Umbilical cord (tissue), 2 donors: ENCODE measurements around the gene RC3H2. TPM values are rescaled to one million over a fixed set of nuclear protein-coding genes. Genes with fewer than 3 reads are reported as not detected.

Experiments used
- DNase-seq: peaks from one replicate; pipeline ENCODE4 v3.0.0-alpha.2; 2015; ENCODE audit warnings: low spot score
- total RNA-seq: library from RNA; depleted of rRNA; stranded (reverse); fragments of >200 nt; gene quantifications from one replicate; pipeline ENCODE4 v1.2.3, GENCODE V29; 2014; ENCODE audit warnings: low replicate concordance; ENCODE audit not compliant: insufficient read depth

RC3H2 gene
- total RNA-seq, 1 donor from 2014 or later = 44.1 TPM

DNA sequence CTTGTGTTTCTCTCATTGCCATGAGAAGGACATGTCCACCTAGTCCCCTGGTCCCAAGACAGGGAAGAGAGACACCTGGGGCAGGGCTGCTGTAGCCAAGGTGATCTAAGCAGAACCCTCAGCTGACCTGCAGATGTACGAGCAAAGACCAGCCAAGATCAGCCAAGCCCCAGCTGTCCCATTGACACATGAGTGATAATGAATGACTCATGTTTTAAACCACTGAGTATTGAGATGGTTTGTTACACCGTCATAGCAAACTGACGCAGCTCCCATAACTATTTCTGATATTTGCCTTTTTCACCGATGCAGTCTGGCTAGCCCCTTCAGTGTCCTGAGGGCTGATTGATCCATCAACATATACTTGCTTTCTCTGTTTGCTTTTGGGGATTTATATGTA lies 98.5 kb downstream of the RC3H2 start:
- no peak for DNase-seq

DNA sequence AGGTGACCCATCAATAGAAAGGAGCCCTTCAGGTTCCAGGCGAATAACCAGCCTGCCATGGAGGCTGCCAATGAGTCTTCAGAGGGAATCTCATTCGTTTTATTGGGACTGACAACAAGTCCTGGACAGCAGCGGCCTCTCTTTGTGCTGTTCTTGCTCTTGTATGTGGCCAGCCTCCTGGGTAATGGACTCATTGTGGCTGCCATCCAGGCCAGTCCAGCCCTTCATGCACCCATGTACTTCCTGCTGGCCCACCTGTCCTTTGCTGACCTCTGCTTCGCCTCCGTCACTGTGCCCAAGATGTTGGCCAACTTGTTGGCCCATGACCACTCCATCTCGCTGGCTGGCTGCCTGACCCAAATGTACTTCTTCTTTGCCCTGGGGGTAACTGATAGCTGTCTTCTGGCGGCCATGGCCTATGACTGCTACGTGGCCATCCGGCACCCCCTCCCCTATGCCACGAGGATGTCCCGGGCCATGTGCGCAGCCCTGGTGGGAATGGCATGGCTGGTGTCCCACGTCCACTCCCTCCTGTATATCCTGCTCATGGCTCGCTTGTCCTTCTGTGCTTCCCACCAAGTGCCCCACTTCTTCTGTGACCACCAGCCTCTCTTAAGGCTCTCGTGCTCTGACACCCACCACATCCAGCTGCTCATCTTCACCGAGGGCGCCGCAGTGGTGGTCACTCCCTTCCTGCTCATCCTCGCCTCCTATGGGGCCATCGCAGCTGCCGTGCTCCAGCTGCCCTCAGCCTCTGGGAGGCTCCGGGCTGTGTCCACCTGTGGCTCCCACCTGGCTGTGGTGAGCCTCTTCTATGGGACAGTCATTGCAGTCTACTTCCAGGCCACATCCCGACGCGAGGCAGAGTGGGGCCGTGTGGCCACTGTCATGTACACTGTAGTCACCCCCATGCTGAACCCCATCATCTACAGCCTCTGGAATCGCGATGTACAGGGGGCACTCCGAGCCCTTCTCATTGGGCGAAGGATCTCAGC lies 104.8 kb downstream of the RC3H2 start, which contains the start of gene OR1K1:
Gene OR1K1 (plus strand): TSS at position 58 of the 995 bp plus-strand sequence. CDS start 0 bp downstream, at position 58.
- no peak for DNase-seq

DNA sequence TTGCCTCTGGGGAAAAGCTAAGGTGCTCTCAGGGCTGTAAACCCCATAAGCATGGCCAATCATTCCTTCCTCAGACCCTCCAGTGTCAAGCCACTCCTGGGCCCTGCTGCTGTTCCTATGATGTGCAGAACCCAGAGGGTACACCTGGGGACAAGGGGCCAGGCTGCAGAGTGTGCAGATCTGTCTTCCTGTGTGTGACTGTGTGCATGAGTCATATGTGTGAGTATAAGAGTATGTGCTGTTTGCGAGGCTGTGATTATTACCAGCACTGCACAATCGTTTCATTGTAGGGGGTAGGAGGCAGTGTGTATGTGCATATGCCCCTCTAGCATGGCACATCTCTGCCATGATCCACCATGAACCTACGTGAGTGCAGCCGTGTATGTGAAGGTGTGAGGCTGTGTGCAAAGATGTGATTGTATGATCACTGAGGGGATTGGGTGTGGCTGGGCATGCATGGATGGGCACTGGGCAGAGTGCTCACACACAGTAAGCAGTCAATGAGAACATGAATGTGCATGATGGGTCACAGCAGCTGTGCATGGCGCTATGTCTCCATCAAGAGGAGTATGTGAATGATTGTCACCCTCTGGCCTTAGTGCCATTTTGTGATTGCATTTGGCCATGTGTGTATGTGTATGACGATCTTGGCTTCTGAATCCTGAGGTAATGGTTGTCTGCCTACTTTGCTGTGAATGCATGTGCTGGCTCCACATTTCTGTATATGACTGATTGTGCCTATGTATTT lies 107.7 kb downstream of the RC3H2 start:
- no peak for DNase-seq

Other genes with a start within 250 kb of the RC3H2 start
- gene OR1B1, start 247.7 kb downstream of the RC3H2 start, total RNA-seq = 0.72 TPM
- not detected for gene OR1L1, start 243.6 kb downstream of the RC3H2 start, total RNA-seq
- not detected for gene OR1L3, start 230.2 kb downstream of the RC3H2 start, total RNA-seq
- not detected for gene OR1L4, start 181.4 kb downstream of the RC3H2 start, total RNA-seq
- 1.2 TPM for gene OR1L6, start 163.1 kb downstream of the RC3H2 start, total RNA-seq
- gene OR5C1, start 116.4 kb downstream of the RC3H2 start, total RNA-seq = 1.2 TPM
- gene OR1K1, start 105.2 kb downstream of the RC3H2 start, total RNA-seq = not detected
- 24.1 TPM for gene PDCL, start 76.8 kb downstream of the RC3H2 start, total RNA-seq
- 13.2 TPM for gene ZBTB6, start 8.0 kb upstream of the RC3H2 start, total RNA-seq
- 4.3 TPM for gene ZBTB26, start 26.2 kb upstream of the RC3H2 start, total RNA-seq
- gene RABGAP1, start 35.7 kb upstream of the RC3H2 start, total RNA-seq = 226 TPM
- 20.9 TPM for gene GPR21, start 128.3 kb upstream of the RC3H2 start, total RNA-seq